ENCODE results near the gene CLDND1. TPM values are rescaled to one million over a fixed set of nuclear protein-coding genes. Genes with fewer than 3 reads are reported as not detected.

The CLDND1 gene
- total and polyA plus RNA-seq, 2 of the 13 experiments (the other 11 are each of a cell fraction or from before 2014, with no cell fraction given) = 50.8 to 121 TPM

GRCh38 chr3:98536456-98537017, 13.8 kb upstream of the CLDND1 start:
- H4K20me1 ChIP-seq (ENCODE audit: insufficient read depth, low read length) = no peaks in the 10 kb centered on the region
- no peak for DNase-seq (ENCODE audit: low spot score)
- in situ Hi-C loops (cut with HindIII; ENCODE audit: extremely low pct_ligation_motif_present, low pct_unique_long_range_greater_than_20kb) (no loop called here), intact Hi-C loops (cut with micrococcal nuclease; ENCODE audit: unreplicated experiment) (no loop called here)
- H3K4me3 ChIP-seq (replicated peaks in 1 of 3; ENCODE audit: insufficient read depth in 1 of 3, low read depth in 2 of 3, low read length in 3 of 3) = no peak overlapping the region
- ChIA-PET CTCF (ENCODE audit: low intra/inter-chr PET ratio, low total read pairs) (no interaction called here), POLR2A (no interaction called here)
- no peak for ATAC-seq
- no peak overlapping the region for H3K9ac ChIP-seq (ENCODE audit: insufficient read depth, low read depth, low read length)
- no peaks in the 10 kb centered on the region for H3K36me3 ChIP-seq (replicated peaks in 1 of 2; ENCODE audit: control insufficient read depth in 1 of 2, insufficient read depth in 2 of 2, low read length in 2 of 2)
- no peaks in the 10 kb centered on the region for H3K4me1 ChIP-seq (ENCODE audit: insufficient read depth, low read length)
- no peak overlapping the region for H3K4me2 ChIP-seq (ENCODE audit: low read depth, low read length)
- no peaks in the 10 kb centered on the region for H3K79me2 ChIP-seq (ENCODE audit: insufficient read depth, low read length)
- no peaks in the 10 kb centered on the region for H3K9me3 ChIP-seq (ENCODE audit: low read length)
- 76% methylated on average over 6 of the region's 6 CpGs for WGBS (ENCODE audit: low lambda C conversion rate)
- H3K27me3 ChIP-seq (ENCODE audit: control insufficient read depth in 1 of 2, insufficient read depth in 2 of 2, low read length in 2 of 2) = 0 out of 5 replicates have a peak, but pooled peaks cover 0 to 4% of the 10 kb centered on the region in 2 experiments
- H2AFZ ChIP-seq (ENCODE audit: low read length) = no peak overlapping the region
- FAIRE-seq = no peak
- H3K27ac ChIP-seq (ENCODE audit: extremely low read length, insufficient read depth, low read length) = no peak overlapping the region
- no TSS peak for BruUV-seq (replicated peaks)
- TF ChIP-seq PAX8 (CRISPR knock-in tag; IDR thresholded peaks at IDR 0.05; ENCODE audit: borderline replicate concordance) (no peak), ZBTB42 (CRISPR knock-in tag; IDR thresholded peaks at IDR 0.05) (no peak), PITX1 (CRISPR knock-in tag; IDR thresholded peaks at IDR 0.05) (no peak), DR1 (CRISPR knock-in tag; IDR thresholded peaks at IDR 0.05) (no peak), ZFY (CRISPR knock-in tag; IDR thresholded peaks at IDR 0.05) (no peak), ZNF891 (CRISPR knock-in tag; IDR thresholded peaks at IDR 0.05) (no peak), ZNF367 (CRISPR knock-in tag; IDR thresholded peaks at IDR 0.05; ENCODE audit: borderline replicate concordance) (no peak), ZNF589 (CRISPR knock-in tag; conservative IDR thresholded peaks at IDR 0.05) (no peak), ZBTB4 (CRISPR knock-in tag; IDR thresholded peaks at IDR 0.05; ENCODE audit: borderline replicate concordance) (no peak), DNMT1 (CRISPR knock-in tag; IDR thresholded peaks at IDR 0.05) (no peak), ZNF121 (CRISPR knock-in tag; IDR thresholded peaks at IDR 0.05) (no peak), NFE2L2 (IDR thresholded peaks at IDR 0.05; ENCODE audit: low read length) (no peak), ZEB1 (IDR thresholded peaks at IDR 0.05; ENCODE audit: insufficient replicate concordance, low read depth) (no peak), ZBED4 (CRISPR knock-in tag; IDR thresholded peaks at IDR 0.05; ENCODE audit: borderline replicate concordance) (no peak), ZBTB8A (CRISPR knock-in tag; IDR thresholded peaks at IDR 0.05; ENCODE audit: borderline replicate concordance, low read depth) (no peak), ZNF770 (CRISPR knock-in tag; IDR thresholded peaks at IDR 0.05) (no peak), SSRP1 (CRISPR knock-in tag; IDR thresholded peaks at IDR 0.05) (no peak), ZNF3 (CRISPR knock-in tag; IDR thresholded peaks at IDR 0.05) (no peak)

Data from HepG2 (cell line).